HG02588 (cell line): ENCODE results near the gene CNIH4.
"Not testable (repeated sequence)": the region's sequence is repeated elsewhere in the genome, so short reads cannot be mapped to it uniquely, and the experiment has no call there.

Source experiments
- ATAC-seq: cut with Tn5 transposase; IDR thresholded peaks from one replicate; pipeline ENCODE4 v1.9.1; 2021; ENCODE audit warnings: mild to moderate bottlenecking, moderate library complexity; ENCODE audit not compliant: unreplicated experiment

CNIH4 gene

DNA sequence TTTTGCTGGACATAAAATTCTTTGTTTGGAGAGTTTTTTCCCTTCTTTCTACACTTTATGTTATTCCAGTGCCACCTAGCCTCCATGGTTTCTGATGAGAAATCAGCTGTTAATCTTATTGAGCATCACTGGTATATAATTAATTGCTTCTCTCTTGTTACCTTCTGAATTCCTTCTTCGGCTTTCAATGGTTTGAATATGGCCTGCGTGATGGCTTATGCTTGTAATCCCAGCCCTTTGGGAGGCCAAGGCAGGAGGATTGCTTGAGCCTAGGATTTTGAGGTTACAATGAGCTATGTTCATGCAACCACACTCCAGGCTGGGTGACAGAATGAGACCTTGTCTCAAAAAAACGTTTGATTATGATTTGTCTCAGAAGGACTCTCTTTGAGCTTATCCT is 13.0 kb upstream of the CNIH4 start:
- ATAC-seq = no peak

DNA sequence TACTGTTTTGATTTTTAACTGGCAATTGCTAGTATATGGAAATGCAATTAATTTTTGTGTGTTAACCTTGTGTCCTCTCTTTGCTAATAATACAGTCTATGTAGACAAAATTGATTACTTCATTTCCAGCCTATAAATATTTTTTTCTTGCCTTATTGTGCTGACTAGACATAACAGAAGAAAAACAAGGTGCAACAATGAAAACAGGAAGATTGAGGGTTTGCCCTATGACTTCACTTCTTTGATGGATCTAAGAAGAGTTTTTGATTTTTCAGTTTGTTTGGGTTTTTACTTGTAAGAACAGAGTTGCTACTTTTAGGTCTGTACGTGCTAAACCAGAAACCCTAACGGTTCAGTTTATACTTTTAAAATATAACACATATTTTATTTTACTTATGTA is 8.5 kb upstream of the CNIH4 start:
- no peak for ATAC-seq

DNA sequence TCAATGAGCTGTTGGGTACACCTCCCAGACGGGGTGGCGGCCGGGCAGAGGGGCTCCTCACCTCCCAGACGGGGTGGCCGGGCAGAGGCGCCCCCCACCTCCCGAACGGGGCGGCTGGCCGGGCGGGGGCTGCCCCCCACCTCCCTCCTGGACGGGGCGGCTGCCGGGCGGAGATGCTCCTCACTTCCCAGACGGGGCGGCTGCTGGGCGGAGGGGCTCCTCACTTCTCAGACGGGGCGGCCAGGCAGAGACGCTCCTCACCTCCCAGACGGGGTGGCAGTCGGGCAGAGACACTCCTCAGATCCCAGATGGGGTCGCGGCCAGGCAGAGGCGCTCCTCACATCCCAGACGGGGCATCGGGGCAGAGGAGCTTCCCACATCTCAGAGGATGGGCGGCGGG is 7.0 kb upstream of the CNIH4 start:
- ATAC-seq = not testable (repeated sequence)

DNA sequence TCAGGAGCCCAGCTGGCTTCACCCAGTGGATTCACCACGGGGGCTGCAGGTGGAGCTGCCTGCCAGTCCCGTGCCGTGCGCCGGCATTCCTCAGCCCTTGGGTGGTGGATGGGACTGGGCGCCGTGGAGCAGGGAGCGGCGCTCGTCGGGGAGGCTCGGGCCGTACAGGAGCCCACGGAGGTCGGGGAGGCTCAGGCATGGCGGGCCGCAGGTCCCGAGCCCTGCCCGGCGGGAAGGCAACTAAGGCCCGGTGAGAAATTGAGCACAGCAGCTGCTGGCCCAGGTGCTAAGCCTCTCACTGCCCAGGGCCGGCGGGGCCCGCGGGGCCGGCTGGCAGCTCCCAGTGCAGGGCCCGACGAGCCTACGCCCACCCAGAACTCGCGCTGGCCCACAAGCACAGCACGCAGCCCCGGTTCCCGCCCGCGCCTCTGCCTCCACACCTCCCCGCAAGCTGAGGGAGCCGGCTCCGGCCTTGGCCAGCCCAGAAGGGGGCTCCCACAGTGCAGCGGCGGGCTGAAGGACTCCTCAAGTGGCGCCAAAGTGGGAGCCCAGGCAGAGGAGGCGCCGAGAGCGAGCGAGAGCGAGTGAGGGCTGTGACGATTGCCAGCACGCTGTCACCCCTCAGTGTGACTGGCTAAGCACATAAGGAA is 4.1 kb upstream of the CNIH4 start:
- not testable (repeated sequence) for ATAC-seq

DNA sequence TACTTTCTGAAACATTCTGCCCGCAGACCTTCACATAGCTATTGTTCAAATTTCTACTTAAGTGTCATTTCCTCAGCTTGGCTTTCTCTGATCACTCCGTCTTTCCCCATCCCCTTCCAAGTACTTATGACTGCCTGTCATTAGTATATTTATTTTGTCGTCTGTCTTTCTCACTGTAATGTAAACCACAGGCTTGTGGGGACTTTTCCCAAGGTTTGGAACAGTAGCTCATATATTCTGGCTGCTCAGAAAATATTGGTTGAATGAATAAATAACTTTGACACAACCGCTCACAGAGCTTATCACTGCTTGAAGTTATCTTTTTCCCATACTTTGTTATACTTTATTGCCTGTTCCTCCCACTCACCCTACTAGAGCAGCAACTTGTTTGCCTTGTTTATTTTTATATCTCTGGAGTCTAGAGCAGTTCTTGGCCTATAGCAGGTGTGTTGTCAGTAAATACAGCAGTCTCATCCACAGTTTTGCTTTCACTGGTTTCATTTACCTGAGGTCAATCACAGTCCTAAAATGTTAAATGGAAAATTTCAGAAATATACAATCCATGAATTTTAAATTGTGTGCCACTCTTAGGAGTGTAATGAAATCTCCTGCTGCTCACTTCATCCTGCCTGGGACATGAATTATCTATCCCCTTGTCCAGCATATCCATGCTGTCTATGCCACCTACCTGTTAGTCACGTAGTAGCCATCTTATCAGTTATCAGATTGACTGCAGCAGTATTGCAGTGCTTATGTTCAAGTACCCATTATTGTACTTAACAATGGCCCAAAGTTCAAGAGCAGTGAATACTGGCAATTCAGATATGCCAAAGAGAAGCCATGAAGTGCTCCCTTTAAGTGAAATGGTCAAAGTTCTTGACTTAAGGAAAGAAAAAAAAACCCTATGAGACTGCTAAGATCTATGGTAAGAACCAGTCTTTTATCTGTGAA is 2.4 kb upstream of the CNIH4 start:
- no peak for ATAC-seq

DNA sequence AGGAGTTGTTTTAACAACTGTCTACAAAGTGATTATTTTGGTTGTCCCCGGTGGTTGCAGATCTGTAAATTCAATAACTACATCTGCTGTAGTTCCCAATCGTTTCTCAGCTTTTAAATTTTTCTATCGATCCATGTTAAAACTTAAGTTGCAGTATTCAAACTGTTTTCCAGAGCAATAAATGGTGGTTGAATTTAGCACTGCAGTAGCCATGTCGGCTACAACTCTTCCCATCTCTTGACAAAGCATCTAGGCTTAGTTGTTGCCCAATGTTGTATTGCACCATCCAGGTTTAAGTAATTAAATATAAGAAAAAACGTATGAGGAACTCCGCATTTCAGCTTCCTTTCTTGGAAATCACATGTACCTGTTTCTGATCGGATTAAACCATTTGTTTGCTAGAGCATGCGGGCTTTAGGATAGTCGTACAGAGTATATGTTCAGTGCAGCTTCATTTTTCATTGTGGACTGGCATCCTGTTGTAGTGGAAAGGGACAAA is 996 bp downstream of the CNIH4 start:
- no peak for ATAC-seq

DNA sequence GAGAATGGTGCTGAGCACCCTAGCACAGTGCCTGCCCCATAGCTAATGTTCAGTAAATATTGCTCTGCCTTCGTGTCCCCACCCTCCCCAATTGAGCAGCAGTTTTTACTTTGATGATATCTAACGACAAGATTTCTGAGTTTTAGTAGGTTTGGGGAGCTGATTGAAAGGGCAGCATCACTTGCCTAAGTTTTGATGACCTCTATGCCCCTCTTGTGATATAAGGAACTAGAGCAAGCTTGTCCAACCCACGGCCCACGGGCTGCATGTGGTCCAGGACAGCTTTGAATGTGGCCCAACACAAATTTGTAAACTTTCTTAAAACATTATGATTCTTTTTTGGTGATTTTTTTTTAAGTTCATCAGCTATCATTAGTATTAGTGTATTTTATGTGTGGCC is 1.6 kb downstream of the CNIH4 start:
- ATAC-seq = no peak

DNA sequence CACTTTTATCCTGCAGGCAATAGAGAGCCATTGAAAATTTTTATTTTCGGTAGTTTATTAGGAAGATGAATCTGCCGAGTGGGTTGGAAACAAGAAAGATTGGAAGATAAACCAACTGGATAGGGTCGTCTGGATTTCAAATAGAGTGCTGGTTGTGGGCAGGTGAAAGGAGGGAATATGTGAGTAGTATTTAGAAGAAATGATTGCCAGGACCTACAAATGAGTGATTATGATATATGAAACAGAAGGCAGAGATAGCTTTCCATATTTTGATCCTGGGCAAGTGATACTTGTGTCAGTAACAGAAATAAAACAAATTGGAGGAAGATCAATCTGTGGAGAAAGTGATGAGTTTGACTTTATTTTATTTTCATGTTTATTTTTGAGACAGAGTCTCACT is 2.5 kb downstream of the CNIH4 start:
- ATAC-seq = no peak

DNA sequence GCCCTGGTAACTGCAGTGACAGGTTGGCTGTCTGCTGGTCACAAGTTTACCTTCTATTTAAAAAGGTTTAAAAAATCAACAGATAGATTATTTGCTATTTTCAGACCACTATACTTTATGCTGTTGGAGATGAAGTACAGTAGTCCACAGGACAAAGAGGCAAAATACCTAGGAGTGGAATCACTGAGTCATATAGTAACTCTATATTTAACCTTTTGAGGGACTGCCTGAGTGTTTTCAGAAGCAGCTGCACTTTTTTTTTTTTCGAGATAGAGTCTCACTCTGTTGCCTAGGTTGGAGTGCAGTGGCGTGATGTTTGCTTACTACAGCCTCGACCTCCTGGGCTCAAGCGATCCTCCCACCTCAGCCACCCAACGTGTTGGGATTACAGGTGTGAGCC is 11.7 kb downstream of the CNIH4 start:
- peak; percentile 85 for ATAC-seq

DNA sequence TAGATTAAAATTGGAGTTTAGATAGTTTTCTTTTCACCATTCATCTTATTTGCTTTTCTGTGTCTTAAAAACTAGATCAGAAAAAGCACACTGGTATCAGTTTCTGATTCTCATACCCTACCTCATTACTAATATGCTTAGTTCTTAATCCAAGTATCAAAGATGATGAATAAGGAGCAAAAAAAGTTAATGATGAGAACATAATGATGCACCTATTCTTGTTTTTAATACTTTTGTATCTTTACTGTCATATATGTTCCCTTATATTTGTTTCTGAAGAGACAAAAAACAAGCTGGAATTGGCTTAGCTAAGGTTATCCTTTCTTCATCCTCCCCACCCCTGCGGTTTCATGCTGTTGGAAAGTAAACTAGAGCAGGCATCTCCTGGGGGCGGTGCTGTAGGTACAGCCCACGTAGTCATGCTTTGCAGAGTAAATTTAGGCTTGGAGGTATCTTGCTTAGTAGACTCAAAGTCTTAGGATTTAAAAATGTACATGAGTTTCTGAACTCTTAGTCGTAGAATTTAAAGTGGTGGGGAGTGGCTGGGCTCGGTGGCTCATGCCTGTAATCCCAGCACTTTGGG is 16.4 kb downstream of the CNIH4 start:
- ATAC-seq = no peak

DNA sequence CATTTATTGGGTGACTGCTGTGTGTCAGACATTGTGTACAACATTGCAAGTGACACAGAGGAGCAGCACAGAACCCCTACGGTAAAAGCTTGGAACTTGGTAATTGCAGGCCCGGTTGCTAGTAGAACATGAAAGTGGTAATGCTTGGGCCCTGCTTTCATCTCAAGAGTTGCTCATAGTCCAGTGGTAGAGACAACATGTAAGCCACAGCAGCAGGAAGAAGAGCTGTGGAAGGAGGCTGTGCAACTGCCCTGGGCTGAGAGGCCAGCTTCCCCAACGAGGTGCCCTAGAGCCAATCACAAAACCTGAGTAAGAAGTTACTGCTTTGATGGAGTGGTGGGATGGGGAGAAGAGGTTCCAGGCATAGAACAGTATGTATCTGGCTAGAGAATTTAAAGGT is 18.4 kb downstream of the CNIH4 start:
- ATAC-seq = no peak

DNA sequence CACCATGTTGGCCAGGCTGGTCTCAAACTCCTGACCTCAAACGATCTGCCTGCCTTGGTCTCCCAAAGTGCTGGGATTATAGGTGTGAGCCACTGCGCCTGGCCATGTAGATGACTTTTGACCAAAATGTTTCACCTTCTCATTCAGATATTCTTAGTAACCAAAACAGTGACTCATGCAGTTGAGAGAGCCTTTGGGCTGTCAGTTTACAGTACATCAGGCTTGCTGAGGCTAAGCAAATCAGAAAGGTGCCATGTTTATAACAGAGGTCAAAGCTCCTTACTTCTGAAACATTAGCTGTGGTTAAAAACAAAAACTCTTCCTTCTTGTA is 21.0 kb downstream of the CNIH4 start:
- ATAC-seq = peak; percentile 63

DNA sequence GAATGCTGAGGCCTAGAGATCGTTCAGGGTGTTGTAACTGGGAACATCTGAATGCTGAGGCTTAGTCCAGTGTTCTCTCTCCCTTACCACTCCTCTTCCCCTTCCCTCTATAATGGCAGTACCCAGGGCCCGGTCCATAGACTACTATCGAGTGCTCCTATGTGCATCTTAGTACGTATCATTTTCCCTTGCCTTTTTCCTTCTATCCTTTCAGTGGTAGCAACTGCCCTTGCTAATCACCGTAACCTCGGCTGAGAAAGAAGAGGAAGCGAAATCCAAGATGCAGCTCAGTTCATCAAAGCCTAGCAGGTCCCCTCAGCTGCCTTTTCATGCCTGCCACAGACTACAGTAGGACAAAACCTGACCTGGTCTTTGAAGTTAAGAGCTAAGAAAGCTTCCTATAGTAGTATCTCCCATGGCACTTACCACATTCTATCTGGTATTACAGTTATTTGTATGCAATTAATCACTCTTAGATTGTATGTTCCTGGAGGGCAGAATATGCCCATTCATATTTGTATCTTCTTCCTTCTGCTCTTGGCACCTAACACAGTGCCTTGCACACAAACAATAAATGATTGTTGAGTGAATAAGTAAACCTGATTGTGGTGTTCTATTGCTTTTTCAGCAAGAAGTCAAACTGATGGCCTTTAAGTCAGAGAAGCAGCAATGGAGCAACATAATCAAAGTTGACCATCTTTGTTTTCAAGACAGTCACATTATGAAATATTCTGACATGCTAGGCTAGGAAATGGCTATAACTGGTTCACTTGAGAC is 22.4 kb downstream of the CNIH4 start:
- no peak for ATAC-seq

DNA sequence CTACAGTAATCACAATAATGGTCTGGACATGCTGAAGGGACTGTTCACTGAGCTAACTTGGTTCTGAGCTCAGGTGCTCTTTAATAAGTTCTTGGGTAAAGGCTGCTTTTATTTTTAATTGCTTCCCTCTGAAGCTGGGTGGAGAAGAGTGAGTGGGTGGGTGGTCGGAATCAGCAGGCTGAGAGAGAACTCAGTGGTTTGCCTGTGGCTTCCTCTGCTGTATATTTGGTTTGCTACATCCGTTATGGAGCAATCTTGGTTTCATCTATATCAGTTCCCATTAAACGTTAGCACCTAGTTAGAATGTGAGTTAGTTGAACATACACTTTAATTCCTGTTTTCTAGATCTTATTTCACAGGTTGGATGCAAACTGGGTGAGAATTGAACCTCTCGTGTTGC is 23.3 kb downstream of the CNIH4 start:
- peak; percentile 52 for ATAC-seq

DNA sequence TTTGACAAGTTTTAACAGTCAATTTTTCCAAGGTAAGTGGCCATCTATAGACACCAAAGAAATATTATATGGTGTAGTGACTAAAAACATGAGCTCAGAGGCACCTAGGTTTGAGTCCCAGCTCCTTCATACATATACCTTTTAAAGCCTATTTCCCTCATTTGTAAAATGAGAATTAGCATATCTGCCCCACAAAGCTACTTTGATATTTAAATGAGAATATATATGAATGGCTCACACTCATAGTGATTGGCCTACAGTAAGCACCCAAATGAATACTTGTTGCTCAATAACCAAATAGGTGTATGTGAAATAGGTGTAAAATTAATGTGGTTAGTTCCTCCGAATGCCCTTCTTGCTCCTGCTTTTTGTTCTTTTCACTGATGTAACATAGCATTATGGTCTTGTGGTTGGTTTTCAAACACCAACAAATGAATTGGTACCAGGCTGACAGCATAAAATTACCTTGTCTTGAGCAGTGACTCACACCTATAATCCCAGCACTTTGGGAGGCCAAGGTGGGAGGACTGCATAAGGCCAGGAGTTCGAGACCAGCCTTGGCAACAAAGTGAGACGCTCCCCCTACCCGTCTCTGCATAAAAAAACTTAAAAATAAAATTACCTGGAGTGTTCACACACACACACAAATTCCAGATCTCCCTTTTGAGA is 25.3 kb downstream of the CNIH4 start:
- no peak for ATAC-seq

DNA sequence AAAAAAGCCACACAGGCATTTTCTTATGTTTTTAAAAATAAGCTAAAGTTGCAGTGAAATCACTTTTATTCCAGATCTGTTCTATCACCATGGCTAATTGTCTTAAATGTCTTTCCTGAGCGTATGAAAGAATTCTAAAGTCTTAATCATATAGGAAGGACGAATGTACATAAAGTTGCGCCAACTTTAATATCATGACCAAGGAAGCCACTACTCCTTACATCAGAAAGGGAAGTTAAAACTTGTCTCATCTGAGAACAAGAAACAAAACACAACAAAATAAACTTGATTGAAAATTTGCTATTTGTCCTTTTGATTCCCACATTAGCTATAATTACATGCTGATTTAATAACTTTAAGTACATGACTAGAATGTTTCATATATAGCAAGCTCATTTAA is 26.5 kb downstream of the CNIH4 start:
- no peak for ATAC-seq

DNA sequence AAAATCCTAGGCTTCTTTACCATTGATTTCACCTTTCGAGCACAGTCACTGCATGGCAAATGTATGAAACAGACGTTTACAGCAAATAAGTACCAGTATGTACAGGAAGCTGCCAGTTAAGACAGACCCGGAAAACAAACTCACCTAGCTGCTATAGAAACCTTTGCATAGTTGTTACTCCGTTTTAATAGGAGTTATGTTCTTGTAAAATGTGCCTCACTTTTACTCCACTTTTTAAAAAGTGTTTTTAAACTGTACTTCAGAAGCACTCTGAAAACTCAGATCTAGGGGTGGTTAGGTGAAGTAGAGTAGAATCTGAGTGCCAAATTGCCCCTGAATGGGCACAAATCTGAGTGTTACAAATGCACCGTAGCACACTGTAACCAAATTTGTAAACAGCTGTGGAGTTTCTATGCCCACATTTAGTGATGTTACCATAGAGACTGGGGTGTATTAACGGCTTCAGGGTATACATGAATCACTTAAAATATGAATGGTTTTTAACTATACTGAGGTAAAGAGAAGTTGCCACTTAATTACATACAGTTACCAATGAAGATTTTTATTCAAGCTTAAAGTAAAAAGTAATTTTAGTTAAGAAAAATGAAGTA is 30.7 kb downstream of the CNIH4 start:
- ATAC-seq = no peak

DNA sequence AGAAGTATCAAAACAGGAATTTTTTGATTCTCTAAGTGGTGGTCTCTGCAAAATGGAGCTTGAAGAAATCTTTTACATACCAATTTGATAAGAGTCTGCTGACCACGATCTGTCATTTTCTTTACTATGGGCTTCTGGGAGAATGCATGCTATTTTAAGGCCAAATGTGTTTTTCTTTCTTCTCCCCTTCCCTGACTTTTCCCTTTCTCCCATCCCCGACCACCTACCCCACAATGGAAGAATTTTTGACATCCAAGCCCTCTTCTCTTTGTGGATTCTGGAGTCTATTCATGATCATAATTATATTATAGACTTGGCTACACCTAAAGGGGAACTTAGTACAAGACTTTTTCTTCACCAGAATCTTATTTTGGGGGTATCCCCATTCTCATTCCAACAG is 31.3 kb downstream of the CNIH4 start:
- no peak for ATAC-seq

DNA sequence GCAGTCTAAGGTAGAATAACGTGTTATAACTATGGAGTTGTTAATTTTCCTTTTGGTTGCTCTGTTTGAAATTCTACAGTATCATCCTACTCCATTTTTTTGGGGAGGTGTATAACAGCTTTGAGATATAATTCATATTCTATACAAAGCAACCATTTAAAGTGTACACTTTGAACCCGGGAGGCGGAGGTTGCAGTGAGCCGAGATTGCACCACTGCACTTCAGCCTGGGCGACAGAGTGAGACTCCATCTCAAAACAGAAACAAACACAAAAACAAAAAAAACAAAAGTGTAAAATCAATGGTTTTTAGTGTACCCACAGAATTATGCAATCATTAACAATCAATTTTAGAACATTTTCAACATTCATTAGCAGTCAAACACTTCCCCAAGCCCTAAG is 33.8 kb downstream of the CNIH4 start:
- no peak for ATAC-seq
